ENCODE data around the gene DDX11. TPM values are rescaled to one million over a fixed set of nuclear protein-coding genes. Genes with fewer than 3 reads are reported as not detected.
"Not testable (repeated sequence)": the region's sequence is repeated elsewhere in the genome, so short reads cannot be mapped to it uniquely, and the experiment has no call there.

DDX11 gene
- polyA plus RNA-seq, 3 donors, result 25.9 to 29.7 (median 29.3) TPM

- DNase-seq (ENCODE audit: low read depth in 3 of 3, low spot score in 2 of 3), result no peak
These were observed 16.0 kb upstream of the DDX11 start for GRCh38 chr12:31057671-31058070.

- not testable (repeated sequence) for DNase-seq (ENCODE audit: low read depth in 3 of 3, low spot score in 2 of 3)
These were observed 7.5 kb upstream of the DDX11 start for GRCh38 chr12:31066196-31066595.

GRCh38 chr12:31067656-31068055 is 6.0 kb upstream of the DDX11 start:
- DNase-seq (ENCODE audit: low read depth in 3 of 3, low spot score in 2 of 3), result not testable (repeated sequence)

GRCh38 chr12:31070971-31071740 is 2.5 kb upstream of the DDX11 start:
- not testable (repeated sequence) for DNase-seq (ENCODE audit: low read depth in 3 of 3, low spot score in 2 of 3)

GRCh38 chr12:31072962-31073361 is 698 bp upstream of the DDX11 start:
- DNase-seq (ENCODE audit: low read depth in 3 of 3, low spot score in 2 of 3), result not testable (repeated sequence)

GRCh38 chr12:31074333-31074874 is 744 bp downstream of the DDX11 start:
- DNase-seq (ENCODE audit: low read depth in 3 of 3, low spot score in 2 of 3), result not testable (repeated sequence)

- DNase-seq (ENCODE audit: low read depth in 3 of 3, low spot score in 2 of 3), result not testable (repeated sequence)
These were observed 2.5 kb downstream of the DDX11 start for GRCh38 chr12:31076150-31076549.

- DNase-seq (ENCODE audit: low read depth in 3 of 3, low spot score in 2 of 3), result not testable (repeated sequence)
These were observed 3.4 kb downstream of the DDX11 start for GRCh38 chr12:31077095-31077494.

- not testable (repeated sequence) for DNase-seq (ENCODE audit: low read depth in 3 of 3, low spot score in 2 of 3)
These were observed 4.3 kb downstream of the DDX11 start for GRCh38 chr12:31077998-31078397.

- not testable (repeated sequence) for DNase-seq (ENCODE audit: low read depth in 3 of 3, low spot score in 2 of 3)
These were observed 5.8 kb downstream of the DDX11 start for GRCh38 chr12:31079421-31079820.

GRCh38 chr12:31080221-31080620 is 6.6 kb downstream of the DDX11 start:
- not testable (repeated sequence) for DNase-seq (ENCODE audit: low read depth in 3 of 3, low spot score in 2 of 3)

GRCh38 chr12:31081274-31081673 is 7.6 kb downstream of the DDX11 start:
- DNase-seq (ENCODE audit: low read depth in 3 of 3, low spot score in 2 of 3), result not testable (repeated sequence)

GRCh38 chr12:31084241-31084640 is 10.6 kb downstream of the DDX11 start:
- not testable (repeated sequence) for DNase-seq (ENCODE audit: low read depth in 3 of 3, low spot score in 2 of 3)

GRCh38 chr12:31086032-31086431 is 12.4 kb downstream of the DDX11 start:
- DNase-seq (ENCODE audit: low read depth in 3 of 3, low spot score in 2 of 3), result not testable (repeated sequence)

- DNase-seq (ENCODE audit: low read depth in 3 of 3, low spot score in 2 of 3), result not testable (repeated sequence)
These were observed 13.8 kb downstream of the DDX11 start for GRCh38 chr12:31087486-31087885.

GRCh38 chr12:31087956-31088355 is 14.3 kb downstream of the DDX11 start:
- not testable (repeated sequence) for DNase-seq (ENCODE audit: low read depth in 3 of 3, low spot score in 2 of 3)

- no peak for DNase-seq (ENCODE audit: low read depth in 3 of 3, low spot score in 2 of 3)
These were observed 15.4 kb downstream of the DDX11 start for GRCh38 chr12:31089072-31089471.

GRCh38 chr12:31091629-31092028 is 18.0 kb downstream of the DDX11 start:
- not testable (repeated sequence) for DNase-seq (ENCODE audit: low read depth in 3 of 3, low spot score in 2 of 3)

GRCh38 chr12:31092718-31093117 is 19.1 kb downstream of the DDX11 start:
- not testable (repeated sequence) for DNase-seq (ENCODE audit: low read depth in 3 of 3, low spot score in 2 of 3)

- not testable (repeated sequence) for DNase-seq (ENCODE audit: low read depth in 3 of 3, low spot score in 2 of 3)
These were observed 21.6 kb downstream of the DDX11 start for GRCh38 chr12:31095080-31095860.
